IMR-90 (cell line): Measurements from ENCODE around the gene MRPS35. TPM values are rescaled to one million over a fixed set of nuclear protein-coding genes. Genes with fewer than 3 reads are reported as not detected.

ENCODE experiments used
- ATAC-seq: fragments of 200-7000 bp; cut with Tn5 transposase; 2 replicates; pipeline ENCODE4 v1.9.1; 2020; ENCODE audit warnings: low read depth, mild to moderate bottlenecking, moderate library complexity
- BruUV-seq: library from RNA; stranded (reverse); fragments of 400-500 nt; replicated peaks from 2 replicates; lab custom pipeline; 2021; lab: Mats Ljungman, UMichigan
- CTCF ChIA-PET: fragments of 300-600 bp; formaldehyde crosslinking; extraction: SDS; loops from one replicate; lab custom pipeline; 2021; ENCODE audit warnings: antibody characterized with exemption; lab: Yijun Ruan, JAX
- POLR2A ChIA-PET: fragments of 300-600 bp; sonication (Branson Sonifier 250); formaldehyde crosslinking; loops from one replicate; lab custom pipeline; 2022; ENCODE audit warnings: antibody characterized with exemption; ENCODE audit not compliant: unreplicated experiment; lab: Charles Lee
- DNase-seq: peaks from one replicate; pipeline ENCODE4 v3.0.0; 2013
- H2AFZ ChIP-seq: replicated peaks from 2 replicates; pipeline ENCODE3; 2013; ENCODE audit warnings: low read length, mild to moderate bottlenecking; ENCODE audit not compliant: poor library complexity
- H2AK5ac ChIP-seq: 2 replicates; pipeline ENCODE4 v1.6.1; 2013; ENCODE audit warnings: low read depth, low read length, inconsistent platforms
- H2AK9ac ChIP-seq: replicated peaks from 2 replicates; pipeline ENCODE3; 2013; ENCODE audit warnings: mild to moderate bottlenecking, low read depth, low read length, moderate library complexity; ENCODE audit not compliant: poor library complexity
- H2BK120ac ChIP-seq: 2 replicates; pipeline ENCODE4 v1.6.1; 2013; ENCODE audit warnings: low read depth, low read length, inconsistent platforms
- H2BK15ac ChIP-seq: 3 replicates; pipeline ENCODE4 v1.6.1; 2013; ENCODE audit warnings: low read depth, low read length, inconsistent platforms
- H2BK20ac ChIP-seq: 2 replicates; pipeline ENCODE4 v1.6.1; 2013; ENCODE audit warnings: low read depth, mild to moderate bottlenecking, inconsistent platforms, low read length, moderate library complexity
- H2BK5ac ChIP-seq: 2 replicates; pipeline ENCODE4 v1.6.1; 2013; ENCODE audit warnings: mild to moderate bottlenecking, low read depth, low read length, inconsistent platforms; ENCODE audit not compliant: poor library complexity, severe bottlenecking
- H3K14ac ChIP-seq: replicated peaks from 2 replicates; pipeline ENCODE4 v1.6.1; 2013; ENCODE audit warnings: low read depth, low read length, inconsistent platforms
- H3K18ac ChIP-seq: 2 replicates; pipeline ENCODE4 v1.6.1; 2013; ENCODE audit warnings: low read depth, low read length, control low read depth
- H3K23ac ChIP-seq: 2 replicates; pipeline ENCODE4 v1.6.1; 2013; ENCODE audit warnings: low read depth, low read length, inconsistent platforms
- H3K27ac ChIP-seq: 2 replicates; pipeline ENCODE4 v1.5.1; 2013; ENCODE audit warnings: mild to moderate bottlenecking, control low read depth, low read length; ENCODE audit not compliant: insufficient read depth
- H3K27me3 ChIP-seq: 2 replicates; pipeline ENCODE4 v1.6.1; 2013; ENCODE audit warnings: low read length; ENCODE audit not compliant: control insufficient read depth, insufficient read depth
- H3K36me3 ChIP-seq: 2 replicates; pipeline ENCODE4 v1.6.1; 2013; ENCODE audit warnings: low read length, mixed read lengths; ENCODE audit not compliant: control insufficient read depth, insufficient read depth
- H3K4ac ChIP-seq: 2 replicates; pipeline ENCODE4 v1.6.1; 2013; ENCODE audit warnings: low read depth, low read length, inconsistent platforms
- H3K4me1 ChIP-seq: 2 replicates; pipeline ENCODE4 v1.6.1; 2013; ENCODE audit warnings: low read length, mixed read lengths; ENCODE audit not compliant: control insufficient read depth, insufficient read depth
- H3K4me2 ChIP-seq: 2 replicates; pipeline ENCODE4 v1.6.1; 2013; ENCODE audit warnings: low read depth, mild to moderate bottlenecking, control low read depth, low read length, moderate library complexity
- H3K4me3 ChIP-seq: 2 replicates; pipeline ENCODE4 v1.5.1; 2013; ENCODE audit warnings: low read depth, mild to moderate bottlenecking, control low read depth, low read length, moderate library complexity; ENCODE audit not compliant: insufficient read depth
- H3K56ac ChIP-seq: 2 replicates; pipeline ENCODE4 v1.6.1; 2013; ENCODE audit warnings: low read length, inconsistent platforms; ENCODE audit not compliant: insufficient read depth; ENCODE audit errors: extremely low read depth
- H3K79me1 ChIP-seq, 2 experiments: 2 replicates each; pipeline ENCODE4 v1.6.1; 2013; ENCODE audit warnings: low read length in 2 of 2, inconsistent platforms in 1 of 2, low read depth in 1 of 2
- H3K9ac ChIP-seq: 2 replicates; pipeline ENCODE4 v1.6.1; 2013; ENCODE audit warnings: low read depth, low read length, control low read depth
- H3K9me1 ChIP-seq: 2 replicates; pipeline ENCODE4 v1.6.1; 2013; ENCODE audit warnings: low read length, inconsistent platforms; ENCODE audit not compliant: insufficient read depth
- H3K9me3 ChIP-seq: 2 replicates; pipeline ENCODE4 v1.6.1; 2013; ENCODE audit warnings: low read length; ENCODE audit not compliant: control insufficient read depth, insufficient read depth
- H4K20me1 ChIP-seq: 2 replicates; pipeline ENCODE4 v1.6.1; 2013; ENCODE audit warnings: low read length, inconsistent platforms; ENCODE audit not compliant: insufficient read depth
- H4K5ac ChIP-seq: 2 replicates; pipeline ENCODE4 v1.6.1; 2013; ENCODE audit warnings: mild to moderate bottlenecking, low read depth, low read length, control low read depth
- H4K8ac ChIP-seq, 2 experiments: 2 replicates each; pipeline ENCODE4 v1.6.1; 2013; ENCODE audit warnings: low read depth in 2 of 2, low read length in 2 of 2, control low read depth in 1 of 2, inconsistent platforms in 1 of 2
- H4K91ac ChIP-seq: 2 replicates; pipeline ENCODE4 v1.6.1; 2013; ENCODE audit warnings: low read depth, low read length, inconsistent platforms; ENCODE audit not compliant: insufficient read depth
- BHLHE40 ChIP-seq: fragments of 150-350 bp; IDR thresholded peaks from 2 replicates; pipeline ENCODE4 v1.6.1; 2016; ENCODE audit warnings: mild to moderate bottlenecking, low read depth, low read length
- CEBPB ChIP-seq: IDR thresholded peaks from 2 replicates; pipeline ENCODE4 v1.6.1; 2012; ENCODE audit warnings: low read depth, low read length, improper control_type of control experiment
- CHD1 ChIP-seq: IDR thresholded peaks from 2 replicates; pipeline ENCODE4 v1.6.1; 2012; ENCODE audit warnings: low read depth, low read length, improper control_type of control experiment
- FOS ChIP-seq: fragments of 150-350 bp; IDR thresholded peaks from 2 replicates; pipeline ENCODE4 v1.6.1; 2016; ENCODE audit warnings: low read depth, low read length
- MAFK ChIP-seq: IDR thresholded peaks from 2 replicates; pipeline ENCODE4 v1.6.1; 2012; ENCODE audit warnings: low read depth, low read length, improper control_type of control experiment
- MAZ ChIP-seq: IDR thresholded peaks from 2 replicates; pipeline ENCODE4 v1.6.1; 2012; ENCODE audit warnings: low read depth, mild to moderate bottlenecking, low read length, improper control_type of control experiment, moderate library complexity, borderline replicate concordance
- MXI1 ChIP-seq: IDR thresholded peaks from 2 replicates; pipeline ENCODE4 v1.6.1; 2012; ENCODE audit warnings: low read depth, mild to moderate bottlenecking, low read length, moderate library complexity, borderline replicate concordance
- NFE2L2 ChIP-seq: fragments of 150-350 bp; IDR thresholded peaks from 2 replicates; pipeline ENCODE4 v1.6.1; 2016; ENCODE audit warnings: low read depth, mild to moderate bottlenecking, low read length
- POLR2A ChIP-seq: IDR thresholded peaks from 2 replicates; pipeline ENCODE4 v1.6.1; 2012; ENCODE audit warnings: mild to moderate bottlenecking, low read depth, low read length
- RCOR1 ChIP-seq: IDR thresholded peaks from 2 replicates; pipeline ENCODE4 v1.6.1; 2012; ENCODE audit warnings: mild to moderate bottlenecking, low read length, improper control_type of control experiment; ENCODE audit not compliant: insufficient replicate concordance
- SMC3 ChIP-seq: fragments of 150-350 bp; IDR thresholded peaks from 2 replicates; pipeline ENCODE4 v1.6.1; 2016; ENCODE audit warnings: low read depth, mild to moderate bottlenecking, antibody characterized with exemption, low read length, moderate library complexity
- WGBS, 2 experiments: methylation state at CpG; one replicate each; pipeline versions ENCODE4 v1.1.5 to v1.1.7; 2013; ENCODE audit warnings: missing lambda C conversion rate in 2 of 2; ENCODE audit not compliant: insufficient read length in 1 of 2; ENCODE audit errors: extremely low coverage in 2 of 2; 5-methylcytosine and 5-hydroxymethylcytosine counted together
- dilution Hi-C: fragments of 300-500 bp; cut with HindIII; formaldehyde crosslinking; loops from one replicate; pipeline ENCODE4 v1.14.3; 2018; ENCODE audit warnings: low sequenced_read_pairs; ENCODE audit not compliant: unreplicated experiment
- in situ Hi-C: fragments of 300-500 bp; cut with MboI; formaldehyde crosslinking; loops from 3 replicates; pipeline ENCODE4 v1.14.3; 2019; ENCODE audit warnings: low sequenced_read_pairs, inconsistent platforms, mixed read lengths
- intact Hi-C: fragments of 100-400 bp; cut with micrococcal nuclease; formaldehyde crosslinking; loops from 2 replicates; pipeline ENCODE4 v1.10.0; 2022
- polyA plus RNA-seq, 3 experiments: library from polyadenylated mRNA; depleted of rRNA; stranded (reverse); fragments of >200 nt; gene quantifications; 2 replicates each; pipeline ENCODE4 v1.2.3, GENCODE V29; 2012; ENCODE audit warnings: low replicate concordance in 1 of 3
- total RNA-seq: library from RNA; depleted of rRNA; stranded (reverse); fragments of >200 nt; gene quantifications from 2 replicates; pipeline ENCODE4 v1.2.3, GENCODE V29; 2012
- TF ChIP-seq, protein P1 (sequence below): conservative IDR thresholded peaks from 2 replicates; pipeline ENCODE4 v1.5.1; 2012; ENCODE audit warnings: mild to moderate bottlenecking, low read depth, low read length, improper control_type of control experiment

The MRPS35 gene
- total and polyA plus RNA-seq, 2 of the 4 experiments (the other 2 are of a cell fraction), result 27.4 to 40.1 TPM

DNA sequence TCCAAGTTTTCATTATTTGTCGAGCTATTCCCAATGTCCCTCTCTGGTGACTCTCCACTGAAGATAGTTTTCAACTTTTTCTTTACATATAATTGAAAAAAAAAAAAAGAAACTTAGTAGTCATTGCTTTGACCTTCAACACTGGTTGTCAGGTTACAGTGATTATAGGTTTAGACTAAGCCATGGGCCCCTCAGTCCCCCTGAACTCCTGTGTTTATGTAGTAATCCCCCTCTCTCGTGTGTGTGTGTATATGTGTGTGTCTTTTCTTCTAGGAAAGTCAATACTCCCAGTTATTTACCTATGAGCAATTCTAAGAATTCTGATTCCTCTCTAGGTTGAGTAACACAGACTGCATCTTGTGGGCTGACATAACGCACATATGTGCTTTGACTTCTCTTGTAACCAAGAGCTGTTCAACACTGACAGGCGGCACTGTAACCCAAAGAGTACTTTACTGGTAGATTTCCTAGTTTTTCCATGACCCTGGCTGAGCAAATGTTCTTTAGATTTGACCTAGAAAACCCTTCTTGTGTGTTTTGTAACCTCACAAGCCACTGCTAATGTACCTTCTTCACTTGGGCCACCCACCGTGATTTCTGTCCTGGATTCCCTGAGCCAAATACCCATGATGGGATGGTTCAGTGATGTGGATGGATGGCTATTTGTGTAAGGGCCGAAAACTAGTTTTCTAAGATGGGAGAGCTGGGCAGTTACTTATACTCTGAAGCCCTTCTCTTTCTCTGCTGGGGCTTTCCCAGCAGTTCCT lies 84.4 kb downstream of the MRPS35 start:
- no TSS peak for BruUV-seq
- ATAC-seq (peak; percentile 46; the same call in 1 of the 2 replicates), DNase-seq (peak; percentile 38)
- TF ChIP-seq BHLHE40 (no peak), FOS (no peak), MAFK (no peak), SMC3 (no peak), NFE2L2 (no peak), CHD1 (no peak), RCOR1 (no peak), MXI1 (no peak), CEBPB (no peak), MAZ (no peak), POLR2A (no peak)
- TF ChIP-seq, protein P1, sequence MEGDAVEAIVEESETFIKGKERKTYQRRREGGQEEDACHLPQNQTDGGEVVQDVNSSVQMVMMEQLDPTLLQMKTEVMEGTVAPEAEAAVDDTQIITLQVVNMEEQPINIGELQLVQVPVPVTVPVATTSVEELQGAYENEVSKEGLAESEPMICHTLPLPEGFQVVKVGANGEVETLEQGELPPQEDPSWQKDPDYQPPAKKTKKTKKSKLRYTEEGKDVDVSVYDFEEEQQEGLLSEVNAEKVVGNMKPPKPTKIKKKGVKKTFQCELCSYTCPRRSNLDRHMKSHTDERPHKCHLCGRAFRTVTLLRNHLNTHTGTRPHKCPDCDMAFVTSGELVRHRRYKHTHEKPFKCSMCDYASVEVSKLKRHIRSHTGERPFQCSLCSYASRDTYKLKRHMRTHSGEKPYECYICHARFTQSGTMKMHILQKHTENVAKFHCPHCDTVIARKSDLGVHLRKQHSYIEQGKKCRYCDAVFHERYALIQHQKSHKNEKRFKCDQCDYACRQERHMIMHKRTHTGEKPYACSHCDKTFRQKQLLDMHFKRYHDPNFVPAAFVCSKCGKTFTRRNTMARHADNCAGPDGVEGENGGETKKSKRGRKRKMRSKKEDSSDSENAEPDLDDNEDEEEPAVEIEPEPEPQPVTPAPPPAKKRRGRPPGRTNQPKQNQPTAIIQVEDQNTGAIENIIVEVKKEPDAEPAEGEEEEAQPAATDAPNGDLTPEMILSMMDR, result no peak
- Histone ChIP-seq H3K9me1 (peaks cover 16% of the 10 kb centered on the region), H3K23ac (peak overlapping the region; percentile 7; the same call in 1 of the 2 replicates), H3K79me1 (peaks cover 21 to 62% of the 10 kb centered on the region in 2 experiments), H3K27ac (no peak overlapping the region), H2BK5ac (no peak overlapping the region), H3K27me3 (no peaks in the 10 kb centered on the region), H4K8ac (no peak overlapping the region), H2BK15ac (no peak overlapping the region), H2AK5ac (no peak overlapping the region), H4K5ac (no peak overlapping the region), H3K4ac (no peak overlapping the region), H3K9me3 (no peaks in the 10 kb centered on the region), H3K56ac (no peak overlapping the region), H4K20me1 (peaks cover 13% of the 10 kb centered on the region), H2AFZ (no peak overlapping the region), H3K4me3 (no peak overlapping the region), H2BK20ac (no peak overlapping the region), H3K14ac (no peak overlapping the region), H3K9ac (no peak overlapping the region), H3K4me2 (no peak overlapping the region), H3K4me1 (peaks cover 2% of the 10 kb centered on the region; the same call in 1 of the 2 replicates), H2BK120ac (no peak overlapping the region), H2AK9ac (no peak overlapping the region), H3K18ac (no peak overlapping the region), H3K36me3 (peaks cover 37% of the 10 kb centered on the region), H4K91ac (no peak overlapping the region; the same call in 1 of the 2 replicates)
- 93% methylated on average over 2 of the region's 6 CpGs; no CpG with 5 or more reads in 1 of the 2 experiments for WGBS, 2 experiments
- in situ Hi-C loops (no loop called here), intact Hi-C loops (no loop called here), dilution Hi-C loops (no loop called here)
- POLR2A ChIA-PET, result interaction anchor here (0.6 kb wide), 1 partner anchor 18 kb away, joined by 3 read pairs; no protein-coding TSS in a partner anchor
- CTCF ChIA-PET, result interaction anchor here (1.5 kb wide), 1 partner anchor 27 kb away, joined by 3 read pairs; no protein-coding TSS in a partner anchor
